Spleen (tissue), 7 donors: ENCODE data around the gene ANGPTL2.

Experiments used
- POLR2A ChIP-seq, 3 donors: fragments of 450-650 bp; IDR thresholded peaks; one replicate each; pipeline ENCODE4 v1.5.1; 2017; ENCODE audit warnings: antibody characterized with exemption in 3 of 3, mild to moderate bottlenecking in 1 of 3
- POLR2AphosphoS5 ChIP-seq, 3 donors: sonication (generic); formaldehyde crosslinking; IDR thresholded peaks; one replicate each; pipeline ENCODE4 v1.5.1; 2017; ENCODE audit warnings: antibody characterized with exemption in 3 of 3
- TF ChIP-seq, protein P1 (sequence below), 11 experiments: fragments of 200-600 bp in 7 of 11; fragments of 450-650 bp in 4 of 11; sonication (generic) in 4 of 11; IDR thresholded peaks in 8 of 11; conservative IDR thresholded peaks in 3 of 11; 1 replicate in 7 of 11; 2 replicates in 4 of 11; pipeline versions ENCODE4 v1.4.0 to v1.8.0; 2016 to 2021; ENCODE audit warnings: antibody characterized with exemption in 11 of 11, inconsistent platforms in 4 of 11, mild to moderate bottlenecking in 1 of 11
- donor health status: DM: no; HTN: no; CAD: no; lungs with moderate emphysema.
- donor health status: DM: no; HTN: no; CAD: no.
- donor health status: DM: no; HTN: no; CAD: no.

DNA sequence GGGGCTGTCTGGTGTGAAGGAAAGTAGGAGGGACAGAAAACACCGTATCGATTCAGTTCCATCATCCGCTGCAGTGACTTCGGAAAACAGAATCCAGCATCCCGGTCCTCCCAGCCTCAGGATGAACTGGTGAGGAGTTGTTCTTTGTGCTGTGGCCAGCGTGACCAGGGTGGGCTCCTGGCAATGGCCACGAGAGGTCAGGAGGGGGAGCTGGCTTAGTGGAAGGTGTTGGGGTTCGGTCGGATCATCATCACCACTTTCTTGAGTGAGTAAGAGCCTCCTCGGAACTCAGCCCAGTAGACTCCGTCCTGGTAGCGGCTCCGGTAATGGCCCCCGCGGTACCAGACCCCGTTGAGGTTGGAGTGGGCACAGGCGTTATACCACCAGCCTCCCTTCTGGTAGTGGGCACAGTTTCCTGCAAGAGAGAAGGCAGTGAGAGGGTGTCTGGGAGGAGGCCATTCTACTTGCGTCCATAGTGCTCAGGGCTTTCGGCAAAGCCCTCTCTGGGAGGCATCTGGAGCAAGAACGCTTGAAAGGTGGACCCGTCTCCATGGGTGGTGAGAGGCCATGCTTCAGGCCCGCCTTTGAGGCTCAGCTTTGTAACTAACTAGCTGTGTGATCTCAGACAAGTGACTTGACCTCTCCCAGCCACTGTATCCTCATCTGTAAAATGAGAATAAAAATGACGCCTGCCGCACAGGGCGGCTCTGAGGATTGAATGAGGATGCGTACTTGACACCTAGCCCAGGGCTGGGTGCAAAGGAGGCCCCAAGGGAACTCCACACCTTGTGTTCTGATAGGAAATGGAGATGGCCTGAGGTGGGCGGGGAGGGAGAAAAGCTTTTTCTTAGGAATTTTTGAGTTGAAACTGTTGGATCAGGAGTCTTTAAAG lies 33.5 kb downstream of the ANGPTL2 start:
- TF ChIP-seq, protein P1, sequence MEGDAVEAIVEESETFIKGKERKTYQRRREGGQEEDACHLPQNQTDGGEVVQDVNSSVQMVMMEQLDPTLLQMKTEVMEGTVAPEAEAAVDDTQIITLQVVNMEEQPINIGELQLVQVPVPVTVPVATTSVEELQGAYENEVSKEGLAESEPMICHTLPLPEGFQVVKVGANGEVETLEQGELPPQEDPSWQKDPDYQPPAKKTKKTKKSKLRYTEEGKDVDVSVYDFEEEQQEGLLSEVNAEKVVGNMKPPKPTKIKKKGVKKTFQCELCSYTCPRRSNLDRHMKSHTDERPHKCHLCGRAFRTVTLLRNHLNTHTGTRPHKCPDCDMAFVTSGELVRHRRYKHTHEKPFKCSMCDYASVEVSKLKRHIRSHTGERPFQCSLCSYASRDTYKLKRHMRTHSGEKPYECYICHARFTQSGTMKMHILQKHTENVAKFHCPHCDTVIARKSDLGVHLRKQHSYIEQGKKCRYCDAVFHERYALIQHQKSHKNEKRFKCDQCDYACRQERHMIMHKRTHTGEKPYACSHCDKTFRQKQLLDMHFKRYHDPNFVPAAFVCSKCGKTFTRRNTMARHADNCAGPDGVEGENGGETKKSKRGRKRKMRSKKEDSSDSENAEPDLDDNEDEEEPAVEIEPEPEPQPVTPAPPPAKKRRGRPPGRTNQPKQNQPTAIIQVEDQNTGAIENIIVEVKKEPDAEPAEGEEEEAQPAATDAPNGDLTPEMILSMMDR (IDR thresholded peaks at IDR 0.05 in 8 of 11, conservative IDR thresholded peaks at IDR 0.05 in 3 of 11), result no peak
- TF ChIP-seq POLR2AphosphoS5 (IDR thresholded peaks at IDR 0.05) (no peak), POLR2A (IDR thresholded peaks at IDR 0.05) (no peak)
